ENCODE measurements around the gene PTPRD. TPM values are rescaled to one million over a fixed set of nuclear protein-coding genes. Genes with fewer than 3 reads are reported as not detected.

Gene PTPRD
- total RNA-seq, 1 experiment from 2014 or later: 32.5 TPM

DNA sequence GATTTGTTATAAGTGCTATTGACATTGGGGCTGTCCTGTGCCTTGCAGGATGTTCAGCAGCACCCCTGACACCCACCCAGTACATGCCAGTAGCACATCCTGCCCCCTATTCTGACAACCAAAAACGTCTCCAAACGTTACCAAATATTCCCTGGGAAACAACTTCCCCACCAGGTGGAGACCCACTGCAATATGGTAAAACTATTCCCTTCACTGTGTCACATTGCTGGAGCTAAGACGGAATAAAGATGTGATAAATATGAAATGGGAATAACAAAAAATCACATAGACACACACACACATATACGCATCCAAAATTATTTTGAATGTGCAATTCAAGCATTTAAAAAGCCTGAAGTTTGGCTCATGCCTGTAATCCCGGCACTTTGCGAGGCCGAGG, 1939.0 kb downstream of the PTPRD start:
- Histone ChIP-seq H3K27me3 (ENCODE audit: insufficient read depth, low read length) (no peaks in the 10 kb centered on the region), H3K9ac (ENCODE audit: extremely low read depth, insufficient read length, low read length) (no peak overlapping the region)
- no peak overlapping the region; a peak in 1 of 7 replicates for H3K27ac Mint-ChIP-seq

More for the DNA sequence above, 1939.0 kb downstream of the PTPRD start:
- no peak overlapping the region for H2AFZ ChIP-seq (ENCODE audit: low read length)
- H3K4me3 Mint-ChIP-seq: no peak overlapping the region
- no peaks in the 10 kb centered on the region for H3K36me3 Mint-ChIP-seq (ENCODE audit: insufficient read depth in 1 of 3, low read depth in 3 of 3)
- no peak overlapping the region for H3T11ph ChIP-seq (ENCODE audit: low read length)
- H3K56ac ChIP-seq (ENCODE audit: insufficient read length, low read depth, low read length): no peak overlapping the region
- H3K79me2 ChIP-seq (ENCODE audit: insufficient read depth, low read length): no peaks in the 10 kb centered on the region
- H2BK12ac ChIP-seq (ENCODE audit: insufficient read length, low read depth, low read length): no peak overlapping the region
- H3K4me1 Mint-ChIP-seq: peaks cover 15 to 26% of the 10 kb centered on the region in 2 experiments
- H2BK120ac ChIP-seq (ENCODE audit: low read depth, low read length, poor library complexity, severe bottlenecking): no peak overlapping the region
- H2BK15ac ChIP-seq (ENCODE audit: low read depth, low read length): no peak overlapping the region
- H3K4ac ChIP-seq (ENCODE audit: low read depth, low read length): no peak overlapping the region
- H4K20me1 ChIP-seq (ENCODE audit: control insufficient read depth, insufficient read depth, insufficient read length): no peaks in the 10 kb centered on the region
- no peaks in the 10 kb centered on the region for H3K9me3 ChIP-seq (ENCODE audit: control insufficient read depth, low read depth, low read length)
- no peak overlapping the region for H3K14ac ChIP-seq (ENCODE audit: insufficient read depth, low read length)
- H2AK5ac ChIP-seq (ENCODE audit: insufficient read length, low read length): no peak overlapping the region
- H3K27ac ChIP-seq (ENCODE audit: insufficient read length, low read depth, low read length): no peak overlapping the region
- no peak overlapping the region for H2BK5ac ChIP-seq (ENCODE audit: insufficient read length, low read length)
- no CpG with 5 or more reads among the region's 7 CpGs for WGBS (ENCODE audit: extremely low coverage, insufficient read length, low lambda C conversion rate)
- no peaks in the 10 kb centered on the region for H3K27me3 Mint-ChIP-seq (ENCODE audit: low read depth)
- H4K91ac ChIP-seq (ENCODE audit: insufficient read length, low read depth, low read length): no peak overlapping the region
- H4K5ac ChIP-seq (ENCODE audit: insufficient read length, low read depth, low read length): no peak overlapping the region
- no peaks in the 10 kb centered on the region for H3K23me2 ChIP-seq (ENCODE audit: insufficient read length, low read depth, low read length, poor library complexity, severe bottlenecking)
- H3K18ac ChIP-seq (ENCODE audit: insufficient read length, low read depth, low read length): no peak overlapping the region
- no peak overlapping the region for H3K4me2 ChIP-seq (ENCODE audit: insufficient read depth, insufficient read length, low read length)
- H3K9me3 Mint-ChIP-seq: no peaks in the 10 kb centered on the region
- no peak for DNase-seq
- H3K23ac ChIP-seq (ENCODE audit: insufficient read length, low read depth, low read length): no peak overlapping the region
- TF ChIP-seq, protein P1, sequence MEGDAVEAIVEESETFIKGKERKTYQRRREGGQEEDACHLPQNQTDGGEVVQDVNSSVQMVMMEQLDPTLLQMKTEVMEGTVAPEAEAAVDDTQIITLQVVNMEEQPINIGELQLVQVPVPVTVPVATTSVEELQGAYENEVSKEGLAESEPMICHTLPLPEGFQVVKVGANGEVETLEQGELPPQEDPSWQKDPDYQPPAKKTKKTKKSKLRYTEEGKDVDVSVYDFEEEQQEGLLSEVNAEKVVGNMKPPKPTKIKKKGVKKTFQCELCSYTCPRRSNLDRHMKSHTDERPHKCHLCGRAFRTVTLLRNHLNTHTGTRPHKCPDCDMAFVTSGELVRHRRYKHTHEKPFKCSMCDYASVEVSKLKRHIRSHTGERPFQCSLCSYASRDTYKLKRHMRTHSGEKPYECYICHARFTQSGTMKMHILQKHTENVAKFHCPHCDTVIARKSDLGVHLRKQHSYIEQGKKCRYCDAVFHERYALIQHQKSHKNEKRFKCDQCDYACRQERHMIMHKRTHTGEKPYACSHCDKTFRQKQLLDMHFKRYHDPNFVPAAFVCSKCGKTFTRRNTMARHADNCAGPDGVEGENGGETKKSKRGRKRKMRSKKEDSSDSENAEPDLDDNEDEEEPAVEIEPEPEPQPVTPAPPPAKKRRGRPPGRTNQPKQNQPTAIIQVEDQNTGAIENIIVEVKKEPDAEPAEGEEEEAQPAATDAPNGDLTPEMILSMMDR (conservative IDR thresholded peaks at IDR 0.05): peak; percentile 46; the same call in 2 of the 3 replicates
- H4K8ac ChIP-seq (replicated peaks; ENCODE audit: insufficient read length, low read depth, low read length): no peak overlapping the region
- no peaks in the 10 kb centered on the region for H3K79me1 ChIP-seq (ENCODE audit: insufficient read depth, low read depth, low read length, poor library complexity, severe bottlenecking)
- no peaks in the 10 kb centered on the region for H3K4me1 ChIP-seq (ENCODE audit: insufficient read depth, low read length)
- H2BK20ac ChIP-seq (ENCODE audit: low read depth, low read length, poor library complexity, severe bottlenecking): no peak overlapping the region

Data from H9 (cell line).